ENCODE measurements around the gene LCE1D.

The LCE1D gene, protein sequence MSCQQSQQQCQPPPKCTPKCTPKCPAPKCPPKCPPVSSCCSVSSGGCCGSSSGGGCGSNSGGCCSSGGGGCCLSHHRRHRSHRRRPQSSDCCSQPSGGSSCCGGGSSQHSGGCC

DNA sequence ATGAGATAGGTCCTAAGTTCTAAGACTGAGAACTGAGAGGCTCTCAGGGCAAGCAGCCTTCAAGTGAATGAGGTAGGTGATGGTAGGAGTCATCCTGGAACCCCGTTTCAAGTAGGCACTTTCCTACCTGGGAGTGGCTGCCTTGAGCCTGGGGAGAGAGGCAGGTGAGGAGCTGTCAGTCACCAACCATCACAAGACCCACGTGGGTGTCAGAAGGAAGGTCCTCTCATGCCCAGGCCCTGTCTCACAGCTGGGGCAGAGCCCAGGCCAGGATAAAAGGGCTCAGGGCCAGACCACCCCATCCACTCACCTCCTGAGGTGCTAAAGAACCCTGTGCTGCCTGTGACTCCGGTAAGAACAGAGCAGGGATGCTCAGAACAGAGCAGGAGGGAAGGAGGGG lies at the start of gene LCE1D:
Gene LCE1D, plus strand, starts transcription at position 301 of the 400 bp plus-strand sequence. CDS start 1,074 bp downstream, outside the sequence.
- no peak for DNase-seq (ENCODE audit: low read depth, low spot score)

DNA sequence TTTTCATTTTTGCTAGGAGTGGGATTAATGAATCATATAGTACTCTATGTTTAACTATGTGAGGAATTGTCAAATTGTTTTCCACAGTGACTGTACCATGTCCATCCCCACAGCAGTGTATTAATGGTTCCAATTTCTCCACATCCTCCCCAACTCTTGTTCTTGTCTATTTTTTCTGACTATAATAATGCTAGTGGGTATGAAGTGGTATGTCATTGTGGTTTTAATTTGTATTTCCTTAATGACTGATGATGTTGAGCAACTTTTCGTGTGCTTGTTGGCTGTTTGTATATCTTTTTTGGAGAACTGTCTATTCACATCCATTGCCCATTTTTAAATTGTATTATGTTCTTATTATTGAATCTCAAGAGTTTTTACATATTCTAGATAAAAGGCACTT lies 48.7 kb upstream of the LCE1D start:
- DNase-seq (ENCODE audit: low read depth, low spot score), result no peak

DNA sequence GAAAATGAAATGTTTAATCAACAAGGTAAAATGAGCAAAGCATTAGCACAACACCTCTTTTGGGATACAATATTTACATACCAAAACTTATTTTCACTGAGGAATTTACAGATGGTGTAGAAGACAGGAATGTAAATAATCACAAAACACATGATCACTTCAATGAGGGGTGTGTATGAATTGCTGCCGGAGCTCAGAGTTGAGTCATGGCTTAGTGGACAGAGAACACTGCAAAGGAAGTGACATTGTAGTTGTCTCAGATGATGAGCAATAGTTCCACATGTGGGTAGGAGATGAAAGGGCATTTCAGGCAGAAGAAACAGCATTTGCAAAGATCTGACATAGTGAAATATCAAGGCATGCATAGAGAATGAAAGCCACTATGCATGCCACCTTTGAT lies 44.3 kb upstream of the LCE1D start:
- no peak for DNase-seq (ENCODE audit: low read depth, low spot score)

DNA sequence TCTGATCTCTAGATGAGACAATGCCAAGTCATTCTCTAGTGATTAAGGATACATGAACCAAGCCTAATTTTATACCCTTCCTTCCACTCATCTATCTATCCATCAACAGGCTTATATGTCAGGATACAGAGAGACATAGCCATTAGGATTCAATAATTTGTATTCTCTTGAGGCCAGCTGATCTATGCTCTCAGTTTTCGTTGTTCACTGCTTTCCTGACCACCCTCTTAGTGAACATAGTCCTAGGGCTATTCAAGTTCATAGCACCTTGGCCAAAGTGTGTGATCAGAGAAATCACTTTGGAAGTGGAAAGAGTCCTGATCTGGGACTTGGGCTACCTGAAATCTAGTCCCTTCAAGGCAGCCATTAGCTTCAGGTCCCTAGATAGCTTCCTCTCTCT lies 42.9 kb upstream of the LCE1D start:
- DNase-seq (ENCODE audit: low read depth, low spot score), result no peak

DNA sequence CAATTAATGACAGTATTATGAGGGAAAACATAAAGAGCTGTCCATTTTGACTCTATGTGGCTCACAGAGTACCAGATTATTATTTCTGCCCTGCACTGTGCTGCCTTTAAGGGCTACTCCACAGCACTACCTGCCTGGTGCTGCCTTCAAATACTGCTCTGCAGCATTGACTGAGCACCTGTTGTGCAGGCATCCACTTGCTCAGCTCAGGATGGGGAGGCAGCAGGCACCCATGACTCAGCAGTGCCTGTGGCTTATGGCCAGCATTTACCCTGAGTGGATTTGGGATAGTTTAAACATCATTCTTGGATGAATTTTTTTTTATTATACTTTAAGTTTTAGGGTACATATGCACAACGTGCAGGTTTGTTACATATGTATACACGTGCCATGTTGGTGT lies 39.6 kb upstream of the LCE1D start:
- DNase-seq (ENCODE audit: low read depth, low spot score), result no peak

DNA sequence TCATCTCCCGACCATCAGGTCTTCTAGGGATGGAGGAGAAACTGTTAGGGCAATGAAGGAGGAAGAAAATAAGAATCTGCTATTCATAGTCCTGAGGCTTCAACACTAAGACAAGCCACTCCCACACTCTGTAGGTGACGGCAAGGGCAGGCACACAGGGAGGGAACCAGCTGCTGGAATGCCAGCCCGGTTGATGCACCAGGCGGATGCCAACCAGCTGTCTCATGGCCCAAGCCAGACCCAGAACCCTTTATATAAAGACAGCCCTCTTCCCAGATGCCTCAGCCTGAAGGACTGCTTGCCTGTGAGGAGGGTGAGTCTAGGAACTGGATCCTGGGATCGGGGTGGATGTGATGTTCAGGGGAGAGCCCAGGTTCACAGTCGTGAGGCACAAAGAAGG lies 38.8 kb upstream of the LCE1D start, which contains the start of gene KPRP:
Gene KPRP, plus strand, starts transcription at position 279 of the 400 bp plus-strand sequence. CDS start 1,564 bp downstream, outside the sequence.
- DNase-seq (ENCODE audit: low read depth, low spot score), result no peak

DNA sequence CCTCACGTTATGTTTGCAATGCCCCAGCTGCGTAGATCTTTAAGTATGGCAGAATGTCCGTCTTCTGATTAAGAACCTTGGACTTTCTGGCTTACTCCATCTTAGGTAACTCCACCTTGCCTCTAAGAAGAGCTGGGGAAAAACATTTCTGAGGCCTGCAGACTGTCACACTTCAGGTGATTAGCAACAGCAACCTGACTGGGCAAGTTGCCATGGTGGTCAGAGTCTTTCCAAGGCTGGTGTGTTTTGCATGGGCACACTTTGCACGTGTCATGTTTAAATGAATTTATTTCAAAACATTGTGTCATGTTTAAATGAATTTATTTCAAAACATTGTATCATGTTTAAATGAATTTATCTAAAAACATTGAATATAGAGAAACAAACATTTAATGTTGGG lies 37.9 kb upstream of the LCE1D start:
- no peak for DNase-seq (ENCODE audit: low read depth, low spot score)

DNA sequence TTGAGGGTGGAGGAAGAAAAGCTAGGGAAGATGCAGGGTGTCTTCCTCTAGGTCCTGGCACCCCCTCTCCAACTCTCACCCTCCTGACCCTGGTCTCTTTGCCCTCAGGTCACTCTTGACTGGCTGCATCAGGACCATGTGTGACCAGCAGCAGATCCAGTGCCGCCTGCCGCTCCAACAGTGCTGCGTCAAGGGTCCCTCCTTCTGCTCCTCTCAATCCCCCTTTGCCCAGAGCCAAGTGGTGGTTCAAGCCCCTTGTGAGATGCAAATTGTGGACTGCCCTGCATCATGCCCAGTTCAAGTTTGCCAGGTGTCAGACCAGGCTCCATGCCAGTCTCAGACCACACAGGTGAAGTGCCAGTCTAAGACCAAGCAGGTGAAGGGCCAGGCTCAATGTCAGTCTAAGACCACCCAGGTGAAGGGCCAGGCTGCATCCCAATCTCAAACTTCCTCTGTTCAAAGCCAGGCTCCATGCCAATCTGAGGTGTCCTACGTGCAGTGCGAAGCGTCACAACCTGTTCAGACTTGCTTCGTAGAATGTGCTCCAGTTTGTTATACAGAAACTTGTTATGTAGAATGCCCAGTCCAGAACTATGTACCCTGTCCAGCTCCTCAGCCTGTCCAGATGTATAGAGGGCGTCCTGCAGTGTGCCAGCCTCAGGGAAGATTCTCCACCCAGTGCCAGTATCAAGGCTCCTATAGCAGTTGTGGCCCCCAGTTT lies 36.9 kb upstream of the LCE1D start:
- DNase-seq (ENCODE audit: low read depth, low spot score), result no peak

DNA sequence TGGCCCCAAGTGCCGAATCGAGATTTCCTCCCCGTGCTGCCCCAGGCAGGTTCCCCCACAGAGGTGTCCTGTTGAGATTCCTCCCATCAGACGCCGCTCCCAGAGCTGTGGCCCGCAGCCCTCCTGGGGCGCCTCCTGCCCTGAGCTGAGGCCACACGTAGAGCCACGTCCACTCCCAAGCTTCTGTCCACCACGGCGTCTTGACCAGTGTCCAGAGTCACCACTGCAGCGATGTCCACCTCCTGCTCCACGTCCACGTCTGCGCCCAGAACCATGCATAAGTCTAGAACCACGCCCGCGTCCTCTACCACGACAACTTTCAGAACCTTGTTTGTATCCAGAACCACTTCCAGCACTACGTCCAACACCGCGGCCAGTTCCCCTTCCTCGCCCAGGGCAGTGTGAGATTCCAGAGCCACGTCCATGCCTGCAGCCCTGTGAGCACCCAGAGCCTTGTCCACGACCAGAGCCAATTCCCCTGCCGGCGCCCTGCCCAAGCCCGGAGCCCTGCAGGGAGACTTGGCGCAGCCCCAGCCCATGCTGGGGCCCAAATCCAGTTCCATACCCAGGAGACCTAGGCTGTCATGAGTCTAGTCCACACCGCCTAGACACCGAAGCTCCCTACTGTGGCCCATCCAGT lies 35.9 kb upstream of the LCE1D start:
- no peak for DNase-seq (ENCODE audit: low read depth, low spot score)

DNA sequence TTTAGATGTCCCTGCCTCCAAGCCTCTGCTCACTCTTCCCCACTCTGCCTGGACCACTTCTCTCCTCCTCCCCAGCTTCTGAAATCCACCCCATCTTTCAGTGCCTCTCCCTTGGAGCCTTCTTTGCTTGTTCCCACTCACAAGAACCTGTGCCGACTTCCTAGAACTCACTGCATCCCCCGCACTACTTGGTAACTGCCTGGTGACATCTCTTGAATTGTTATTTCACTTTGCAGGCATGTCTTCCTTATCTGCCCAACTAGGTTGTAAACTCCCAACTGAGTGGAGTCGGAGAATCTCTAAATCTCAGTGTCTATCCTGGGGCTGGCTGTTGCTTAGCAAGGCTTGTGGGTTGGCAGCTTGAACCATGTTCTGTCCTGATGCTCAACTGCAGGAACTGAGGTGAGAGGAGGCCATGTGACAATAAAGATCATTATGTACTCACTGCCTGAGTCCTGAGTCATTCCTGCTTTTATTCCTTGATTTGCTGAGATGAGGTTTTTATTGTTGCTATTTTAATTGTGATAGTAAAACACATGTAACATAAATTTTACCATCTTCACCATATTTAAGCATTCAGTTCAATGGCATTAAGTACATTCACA lies 34.8 kb upstream of the LCE1D start:
- no peak for DNase-seq (ENCODE audit: low read depth, low spot score)

DNA sequence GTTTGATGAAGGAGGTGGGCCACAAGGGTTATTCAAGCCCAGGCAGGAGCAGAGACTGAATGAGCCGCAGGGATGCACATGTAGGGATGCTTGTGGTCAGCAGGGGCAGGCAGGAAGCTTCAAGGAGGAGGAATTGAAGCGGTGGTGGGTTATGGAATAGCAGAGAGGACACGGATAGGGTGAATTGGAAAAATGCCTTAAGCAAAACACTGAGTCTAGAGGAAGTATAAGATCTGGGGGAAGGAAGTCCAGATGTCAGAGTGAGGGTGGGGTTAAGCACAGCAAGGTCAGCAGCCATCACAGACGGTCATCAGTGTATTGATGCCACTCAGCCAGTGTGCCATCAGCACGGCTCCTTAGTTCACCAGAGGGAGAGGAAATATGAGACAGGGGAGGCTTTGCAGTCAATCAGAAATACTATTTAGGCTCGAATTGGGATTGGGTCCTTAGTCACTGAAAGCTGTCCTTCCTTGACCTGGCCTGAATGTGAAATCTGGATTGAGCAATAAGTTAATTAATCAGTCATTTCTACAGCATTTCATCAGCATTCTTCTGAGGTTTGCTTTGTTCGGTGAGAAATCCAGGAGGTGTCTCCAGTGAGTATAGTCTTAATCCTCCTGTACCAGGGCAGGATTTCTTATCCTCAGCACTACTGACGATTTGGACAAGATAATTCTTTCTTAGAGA lies 27.5 kb upstream of the LCE1D start:
- no peak for DNase-seq (ENCODE audit: low read depth, low spot score)

DNA sequence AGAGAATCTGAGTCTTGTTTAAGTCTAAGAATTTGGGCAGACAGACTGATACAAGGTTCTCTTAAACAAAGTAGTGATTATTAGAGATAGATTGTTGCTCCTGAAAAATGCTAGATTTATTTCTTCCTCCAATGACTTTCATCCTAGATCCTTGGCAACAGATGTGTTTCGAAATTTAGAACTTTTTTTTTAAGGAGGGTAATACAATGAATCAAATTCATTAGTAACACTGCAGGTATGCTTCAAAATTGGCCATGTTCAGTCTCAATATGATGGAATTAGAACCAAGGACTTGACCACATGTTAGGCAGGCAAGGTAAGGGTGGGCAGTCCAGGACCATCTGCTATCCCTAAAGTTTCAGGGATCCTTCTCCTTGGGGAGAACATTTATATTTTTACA lies 26.1 kb upstream of the LCE1D start:
- no peak for DNase-seq (ENCODE audit: low read depth, low spot score)

DNA sequence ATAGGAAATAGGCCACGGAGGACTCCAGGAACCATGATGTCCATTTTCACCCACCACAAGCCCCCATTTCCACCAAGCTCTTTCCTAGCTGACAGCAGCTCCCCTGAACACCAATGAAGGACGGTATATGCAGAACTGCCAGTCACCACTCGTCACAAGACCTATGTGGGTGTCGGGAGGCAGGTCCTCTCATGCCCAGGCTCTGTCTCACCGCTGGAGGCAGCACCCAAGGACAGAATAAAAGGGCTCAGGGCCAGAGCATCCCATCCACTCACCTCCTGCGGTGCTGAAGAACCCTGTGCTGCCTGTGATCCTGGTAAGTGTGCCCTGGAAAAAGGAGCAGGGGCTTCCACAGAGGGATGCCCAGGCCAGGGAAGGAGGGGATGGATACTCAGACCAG lies 21.6 kb upstream of the LCE1D start, which contains the start of gene LCE1F:
Gene LCE1F, plus strand, starts transcription at position 266 of the 400 bp plus-strand sequence. CDS start 1,232 bp downstream, outside the sequence.
- no peak for DNase-seq (ENCODE audit: low read depth, low spot score)

DNA sequence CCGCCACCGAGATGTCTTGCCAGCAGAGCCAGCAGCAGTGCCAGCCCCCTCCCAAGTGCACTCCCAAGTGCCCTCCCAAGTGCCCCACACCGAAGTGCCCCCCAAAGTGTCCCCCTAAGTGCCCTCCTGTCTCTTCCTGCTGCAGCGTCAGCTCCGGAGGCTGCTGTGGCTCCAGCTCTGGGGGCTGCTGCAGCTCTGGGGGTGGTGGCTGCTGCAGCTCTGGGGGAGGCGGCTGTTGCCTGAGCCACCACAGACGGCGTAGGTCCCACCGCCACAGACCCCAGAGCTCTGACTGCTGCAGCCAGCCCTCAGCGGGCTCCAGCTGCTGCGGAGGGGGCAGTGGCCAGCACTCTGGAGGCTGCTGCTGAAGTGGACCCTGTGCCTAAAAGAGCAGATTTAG lies 20.2 kb upstream of the LCE1D start:
- no peak for DNase-seq (ENCODE audit: low read depth, low spot score)

DNA sequence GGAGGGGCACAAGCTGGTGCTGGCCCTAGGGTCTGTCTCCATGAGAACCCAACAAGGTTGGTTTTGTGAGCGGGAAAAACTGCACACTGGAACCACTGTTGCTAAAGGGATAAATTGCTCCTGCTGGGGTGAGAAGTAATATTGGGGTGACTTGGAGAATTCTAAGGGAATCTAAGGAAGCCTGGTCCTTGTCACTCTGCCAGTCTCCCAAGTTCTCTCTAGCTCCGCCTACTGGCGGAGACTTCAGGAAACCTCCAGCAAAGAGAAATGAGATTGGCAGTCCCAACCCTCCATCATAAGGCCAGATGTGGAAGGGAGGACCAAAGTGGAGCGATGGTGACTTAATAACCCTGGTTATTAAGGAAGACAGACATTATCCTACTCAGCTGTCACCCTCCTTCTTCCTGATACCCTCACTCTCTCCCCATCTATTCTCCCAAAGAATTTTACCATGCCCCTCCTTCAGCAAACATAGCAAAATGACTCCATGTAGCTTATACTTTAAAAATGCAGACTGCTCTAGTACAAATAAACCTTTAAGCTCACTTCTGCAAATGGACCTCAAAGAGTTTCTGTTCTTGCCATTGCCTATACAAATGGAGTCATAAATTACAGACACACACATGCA lies 18.9 kb upstream of the LCE1D start:
- DNase-seq (ENCODE audit: low read depth, low spot score), result no peak

DNA sequence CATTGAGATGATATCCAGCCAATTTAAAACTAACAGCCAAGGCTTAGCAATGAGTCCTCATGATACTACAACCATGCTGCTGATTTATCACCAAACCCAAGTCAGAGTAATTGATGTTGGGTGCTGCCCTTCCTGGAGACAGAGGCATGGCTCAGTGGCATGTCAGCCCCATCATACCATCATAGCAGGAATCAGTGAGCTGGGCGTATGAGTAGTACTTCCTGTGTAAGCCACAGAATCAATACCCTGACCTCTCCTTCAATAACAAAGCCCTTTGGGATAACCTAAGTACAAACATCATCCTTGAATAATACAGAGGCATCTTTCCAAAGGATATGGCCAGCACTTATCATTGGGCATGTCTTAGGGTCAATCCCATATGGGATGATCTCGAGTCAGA lies 13.4 kb upstream of the LCE1D start:
- no peak for DNase-seq (ENCODE audit: low read depth, low spot score)

DNA sequence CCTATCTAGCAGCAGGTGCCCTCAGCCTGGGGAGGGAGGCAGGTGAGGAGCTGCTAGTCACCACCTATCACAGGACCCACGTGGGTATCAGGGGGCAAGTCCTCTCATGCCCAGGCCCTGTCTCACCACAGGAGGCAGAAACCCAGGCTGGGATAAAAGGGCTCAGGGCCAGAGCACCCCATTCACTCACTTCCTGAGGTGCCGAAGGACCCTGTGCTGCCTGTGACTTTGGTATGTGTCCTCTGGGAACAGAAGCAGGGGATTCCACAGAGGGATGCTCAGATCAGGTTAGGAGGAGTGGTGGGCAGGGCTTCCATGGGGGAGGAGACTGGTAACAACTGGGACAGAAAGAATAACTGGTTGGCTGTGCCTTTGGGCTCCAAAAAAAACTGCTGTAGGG lies 10.4 kb upstream of the LCE1D start, which contains the start of gene LCE1E:
Gene LCE1E, plus strand, starts transcription at position 181 of the 400 bp plus-strand sequence. CDS start 1,043 bp downstream, outside the sequence.
- no peak for DNase-seq (ENCODE audit: low read depth, low spot score)

DNA sequence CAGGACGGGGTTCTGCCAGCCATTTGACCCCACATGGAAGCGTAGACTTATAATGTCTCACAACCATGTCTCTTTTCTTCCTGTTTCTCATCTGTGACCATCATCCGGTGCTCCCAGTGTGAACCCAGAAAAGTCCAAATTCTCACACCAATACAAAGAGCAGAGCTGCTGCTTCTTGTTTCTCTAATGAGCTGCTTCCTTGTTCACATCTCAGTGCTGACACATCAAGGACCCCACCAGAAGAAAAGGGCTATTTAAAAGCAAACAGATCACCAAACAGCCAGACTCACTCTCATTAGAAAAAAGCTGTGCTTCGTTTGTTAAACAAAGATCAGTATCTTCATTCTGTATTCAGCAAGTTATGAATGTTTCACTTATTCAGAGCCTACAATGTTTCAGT lies 835 bp upstream of the LCE1D start:
- no peak for DNase-seq (ENCODE audit: low read depth, low spot score)

DNA sequence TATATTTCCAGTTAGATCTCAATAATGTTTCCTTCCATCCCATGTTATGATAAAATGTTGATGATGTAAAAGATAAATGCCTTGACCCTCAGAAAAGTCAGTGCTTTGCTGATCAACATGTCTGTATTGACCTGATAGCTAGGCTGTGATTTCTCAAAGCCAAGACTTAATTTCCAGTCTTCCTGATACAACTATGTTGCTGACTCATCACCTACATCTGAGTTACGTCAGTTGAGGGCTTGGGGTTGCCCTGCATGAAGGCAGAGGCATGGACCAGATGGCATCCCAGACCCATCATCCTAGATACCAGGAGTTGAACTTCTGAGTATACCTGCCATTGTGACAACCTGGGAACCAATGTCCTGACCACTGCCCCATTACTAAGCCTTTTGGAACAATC lies 4.8 kb downstream of the LCE1D start:
- DNase-seq (ENCODE audit: low read depth, low spot score), result no peak

DNA sequence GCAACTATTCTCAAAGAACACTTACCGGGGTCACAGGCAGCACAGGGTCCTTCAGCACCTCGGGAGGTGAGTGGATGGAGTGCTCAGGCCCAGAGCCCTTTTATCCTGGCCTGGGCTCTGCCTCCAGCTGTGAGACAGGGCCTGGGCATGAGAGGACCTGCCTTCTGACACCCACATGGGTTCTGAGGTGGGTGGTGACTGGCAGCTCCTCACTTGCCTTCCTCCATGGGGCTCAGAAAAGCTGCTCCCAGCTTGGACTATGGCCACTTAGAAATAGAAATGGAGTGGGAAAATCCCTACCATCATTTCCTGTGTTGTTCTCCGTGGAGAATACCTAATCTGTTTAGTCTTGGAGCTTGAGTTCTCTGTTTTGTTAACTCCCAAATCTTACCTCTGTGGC lies 10.1 kb downstream of the LCE1D start, which contains the start of gene LCE1C:
Gene LCE1C, minus strand, starts transcription at position 76 of the 400 bp plus-strand sequence. CDS start 1,173 bp downstream, outside the sequence.
- DNase-seq (ENCODE audit: low read depth, low spot score), result no peak

DNA sequence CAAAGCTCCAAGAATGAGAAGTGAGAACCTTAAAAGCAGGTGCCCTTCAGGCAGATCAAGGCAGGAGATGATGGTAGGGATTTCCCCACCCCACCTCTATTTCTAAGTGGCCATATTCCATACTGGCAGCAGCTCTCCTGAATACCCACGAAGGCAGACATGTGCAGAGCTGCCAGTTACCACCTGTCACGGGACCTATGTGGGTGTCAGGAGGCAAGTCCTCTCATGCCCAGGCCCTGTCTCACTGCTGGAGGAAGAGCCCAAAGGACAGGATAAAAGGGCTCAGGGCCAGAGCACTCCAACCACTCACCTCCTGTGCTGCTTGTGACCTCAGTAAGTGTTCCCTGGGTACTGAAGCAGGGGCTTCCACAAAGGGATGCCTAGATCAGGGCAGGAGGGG lies 14.5 kb downstream of the LCE1D start:
- DNase-seq (ENCODE audit: low read depth, low spot score), result no peak

Measured in activated CD4-positive, CD25-positive, alpha-beta regulatory T cell treated with anti-CD3 and anti-CD28 coated beads, Interleukin-2, amount 50 U/mL, for 16 hours (primary cell).